Measurements from ENCODE around the gene SLC16A2. TPM values are rescaled to one million over a fixed set of nuclear protein-coding genes. Genes with fewer than 3 reads are reported as not detected.

Gene SLC16A2
- total RNA-seq, 1 experiment from 2014 or later = 34.5 TPM

DNA sequence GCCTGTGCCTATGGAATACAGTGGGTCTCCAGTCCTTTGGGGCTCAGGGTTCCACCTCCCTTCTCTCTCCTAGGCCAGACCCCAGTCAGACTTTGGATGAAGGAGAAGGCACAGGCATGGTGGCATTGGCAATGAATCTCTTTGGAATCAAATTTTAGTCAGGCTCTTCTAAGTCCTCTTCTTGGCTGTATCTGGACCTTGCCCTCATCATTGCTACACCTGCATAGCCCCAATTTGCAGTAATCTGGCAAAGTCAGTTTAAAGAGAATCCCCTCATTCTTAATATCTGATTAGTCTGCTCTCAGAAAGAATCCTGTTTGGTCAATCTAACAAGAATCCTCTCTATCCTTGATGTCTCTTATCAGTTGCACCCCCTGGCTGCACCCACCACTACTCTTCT lies 77.6 kb downstream of the SLC16A2 start:
- in situ Hi-C loops (cut with HindIII; ENCODE audit: low pct_unique_long_range_greater_than_20kb, low sequenced_read_pairs) (no loop called here), intact Hi-C loops (cut with micrococcal nuclease; ENCODE audit: unreplicated experiment) (no loop called here)
- H3K9me3 ChIP-seq (ENCODE audit: control insufficient read depth, insufficient read depth, low read depth, low read length) = no peaks in the 10 kb centered on the region
- no peaks in the 10 kb centered on the region for H3K4me1 ChIP-seq (ENCODE audit: control insufficient read depth, insufficient read depth, low read length)
- ATAC-seq (no peak), DNase-seq (ENCODE audit: low read depth, low spot score) (no peak)
- TF ChIP-seq POLR2AphosphoS5 (IDR thresholded peaks at IDR 0.05; ENCODE audit: low read depth, low read length) = no peak
- no peak for TF ChIP-seq REST (IDR thresholded peaks at IDR 0.05; ENCODE audit: insufficient read depth in 1 of 2, low read depth in 2 of 2, low read length in 1 of 2)
- ChIA-PET CTCF (no interaction called here), POLR2A (no interaction called here)
- no TSS peak for BruUV-seq (replicated peaks)
- no peaks in the 10 kb centered on the region for H3K27me3 ChIP-seq (ENCODE audit: control insufficient read depth, insufficient read depth, low read length)
- H3K4me3 ChIP-seq (ENCODE audit: low read depth in 2 of 2, low read length in 2 of 2) = no peak overlapping the region
- H3K36me3 ChIP-seq (ENCODE audit: control insufficient read depth, insufficient read depth, low read length) = no peaks in the 10 kb centered on the region
- H3K27ac ChIP-seq (ENCODE audit: low read length) = no peak overlapping the region

GRCh38 chrX:74500067-74500466 lies 78.8 kb downstream of the SLC16A2 start:
- DNase-seq (ENCODE audit: low read depth, low spot score) (no peak), ATAC-seq (no peak)
- H3K36me3 ChIP-seq (ENCODE audit: control insufficient read depth, insufficient read depth, low read length) = no peaks in the 10 kb centered on the region
- no peaks in the 10 kb centered on the region for H3K27me3 ChIP-seq (ENCODE audit: control insufficient read depth, insufficient read depth, low read length)
- no peaks in the 10 kb centered on the region for H3K4me1 ChIP-seq (ENCODE audit: control insufficient read depth, insufficient read depth, low read length)
- TF ChIP-seq SIN3A (IDR thresholded peaks at IDR 0.05; ENCODE audit: borderline replicate concordance, insufficient read depth, low read depth, low read length) = no peak
- no peak for TF ChIP-seq TCF7L2 (IDR thresholded peaks at IDR 0.05; ENCODE audit: low read depth, low read length)
- TF ChIP-seq POLR2AphosphoS5 (IDR thresholded peaks at IDR 0.05; ENCODE audit: low read depth, low read length) = no peak
- TF ChIP-seq, protein P1, sequence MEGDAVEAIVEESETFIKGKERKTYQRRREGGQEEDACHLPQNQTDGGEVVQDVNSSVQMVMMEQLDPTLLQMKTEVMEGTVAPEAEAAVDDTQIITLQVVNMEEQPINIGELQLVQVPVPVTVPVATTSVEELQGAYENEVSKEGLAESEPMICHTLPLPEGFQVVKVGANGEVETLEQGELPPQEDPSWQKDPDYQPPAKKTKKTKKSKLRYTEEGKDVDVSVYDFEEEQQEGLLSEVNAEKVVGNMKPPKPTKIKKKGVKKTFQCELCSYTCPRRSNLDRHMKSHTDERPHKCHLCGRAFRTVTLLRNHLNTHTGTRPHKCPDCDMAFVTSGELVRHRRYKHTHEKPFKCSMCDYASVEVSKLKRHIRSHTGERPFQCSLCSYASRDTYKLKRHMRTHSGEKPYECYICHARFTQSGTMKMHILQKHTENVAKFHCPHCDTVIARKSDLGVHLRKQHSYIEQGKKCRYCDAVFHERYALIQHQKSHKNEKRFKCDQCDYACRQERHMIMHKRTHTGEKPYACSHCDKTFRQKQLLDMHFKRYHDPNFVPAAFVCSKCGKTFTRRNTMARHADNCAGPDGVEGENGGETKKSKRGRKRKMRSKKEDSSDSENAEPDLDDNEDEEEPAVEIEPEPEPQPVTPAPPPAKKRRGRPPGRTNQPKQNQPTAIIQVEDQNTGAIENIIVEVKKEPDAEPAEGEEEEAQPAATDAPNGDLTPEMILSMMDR (IDR thresholded peaks at IDR 0.05) = no peak
- no peak for TF ChIP-seq REST (IDR thresholded peaks at IDR 0.05; ENCODE audit: insufficient read depth in 1 of 2, low read depth in 2 of 2, low read length in 1 of 2)
- CTCF ChIA-PET = no interaction called here
- no peak overlapping the region for H3K4me3 ChIP-seq (ENCODE audit: low read depth in 2 of 2, low read length in 2 of 2)
- in situ Hi-C loops (cut with HindIII; ENCODE audit: low pct_unique_long_range_greater_than_20kb, low sequenced_read_pairs) (no loop called here), intact Hi-C loops (cut with micrococcal nuclease; ENCODE audit: unreplicated experiment) (no loop called here)
- POLR2A ChIA-PET = no interaction called here
- no peak overlapping the region for H3K27ac ChIP-seq (ENCODE audit: low read length)
- no peaks in the 10 kb centered on the region for H3K9me3 ChIP-seq (ENCODE audit: control insufficient read depth, insufficient read depth, low read depth, low read length)
- BruUV-seq (replicated peaks) = no TSS peak

All from Panc1 (cell line).